HCT116 (cell line): ENCODE results near the gene TRERF1. TPM values are rescaled to one million over a fixed set of nuclear protein-coding genes. Genes with fewer than 3 reads are reported as not detected.

Experiments used
- ATAC-seq: fragments of 200-7000 bp; cut with Tn5 transposase; 2 replicates; pipeline ENCODE4 v1.9.1; 2020; ENCODE audit warnings: mild to moderate bottlenecking, moderate library complexity
- BruUV-seq: library from RNA; stranded (reverse); fragments of 400-500 nt; replicated peaks from 2 replicates; lab custom pipeline; 2021; lab: Mats Ljungman, UMichigan
- CTCF ChIA-PET: fragments of 300-600 bp; sonication (Branson Sonifier 250); formaldehyde crosslinking; loops from one replicate; lab custom pipeline; 2021; ENCODE audit warnings: antibody characterized with exemption; lab: Charles Lee
- POLR2A ChIA-PET: fragments of 300-600, 350-600 bp; sonication (Branson Sonifier 250); formaldehyde crosslinking; loops from one replicate; lab custom pipeline; 2021; ENCODE audit warnings: antibody characterized with exemption; lab: Charles Lee
- RAD21 ChIA-PET, 2 experiments: fragments of 300-600 bp; sonication (Branson Sonifier 250); formaldehyde crosslinking; loops; one replicate each; lab custom pipeline; 2023; ENCODE audit warnings: low total read pairs in 2 of 2; ENCODE audit not compliant: uncharacterized antibody in 2 of 2, unreplicated experiment in 2 of 2, low non-redundant PET in 1 of 2; lab: Charles Lee
- DNase-seq: peaks from one replicate; pipeline ENCODE4 v3.0.0-alpha.2; 2010; ENCODE audit warnings: low read depth, low spot score
- H2AFZ ChIP-seq: fragments of 200-600 bp; shearing (Covaris generic), sonication (generic); 2 replicates; pipeline ENCODE4 v1.6.1; 2017; ENCODE audit warnings: low read depth, mixed run types, mixed read lengths, antibody characterized with exemption, low read length; ENCODE audit not compliant: poor library complexity, severe bottlenecking
- H3K27ac ChIP-seq: 2 replicates; pipeline ENCODE4 v1.5.1; 2012; ENCODE audit warnings: low read depth, low read length
- H3K27me3 ChIP-seq: fragments of 200-600 bp; sonication (generic); 2 replicates; pipeline ENCODE4 v1.6.1; 2016; ENCODE audit warnings: mixed run types, low read length, mixed read lengths; ENCODE audit not compliant: insufficient read depth
- H3K36me3 ChIP-seq, 2 experiments: fragments of 200-500 bp in 1 of 2; fragments of 200-600 bp in 1 of 2; sonication (Bioruptor generic) in 1 of 2; sonication (generic) in 1 of 2; 2 replicates each; pipeline versions ENCODE4 v1.5.1 to v1.6.1; 2014 to 2016; ENCODE audit warnings: low read length in 2 of 2, inconsistent platforms in 1 of 2, mixed read lengths in 1 of 2, mixed run types in 1 of 2; ENCODE audit not compliant: insufficient read depth in 2 of 2, control insufficient read depth in 1 of 2
- H3K4me1 ChIP-seq, 2 experiments: fragments of 200-600 bp in 1 of 2; sonication (generic) in 1 of 2; 2 replicates each; pipeline versions ENCODE4 v1.5.1 to v1.6.1; 2012 to 2017; ENCODE audit warnings: low read length in 2 of 2, inconsistent platforms in 1 of 2, mild to moderate bottlenecking in 1 of 2, mixed read lengths in 1 of 2, mixed run types in 1 of 2, moderate library complexity in 1 of 2; ENCODE audit not compliant: insufficient read depth in 2 of 2, control insufficient read depth in 1 of 2
- H3K4me2 ChIP-seq: fragments of 200-600 bp; sonication (generic); 2 replicates; pipeline ENCODE4 v1.6.1; 2017; ENCODE audit warnings: mixed run types, low read length, mixed read lengths
- H3K4me3 ChIP-seq, 2 experiments: fragments of 200-600 bp in 1 of 2; sonication (generic) in 1 of 2; replicated peaks in 1 of 2; 2 replicates each; pipeline ENCODE4 v1.5.1; 2011 to 2016; ENCODE audit warnings: low read length in 2 of 2, control low read depth in 1 of 2, low read depth in 1 of 2, mild to moderate bottlenecking in 1 of 2, mixed read lengths in 1 of 2, mixed run types in 1 of 2
- H3K79me2 ChIP-seq: fragments of 200-600 bp; sonication (generic); 2 replicates; pipeline ENCODE4 v1.6.1; 2017; ENCODE audit warnings: mild to moderate bottlenecking, mixed run types, low read length, moderate library complexity, mixed read lengths; ENCODE audit not compliant: insufficient read depth
- H3K9ac ChIP-seq: fragments of 200-600 bp; sonication (generic); 2 replicates; pipeline ENCODE4 v1.6.1; 2016; ENCODE audit warnings: low read length, mixed read lengths
- H3K9me2 ChIP-seq: fragments of 200-600 bp; sonication (generic), shearing (Covaris generic); 2 replicates; pipeline ENCODE4 v1.6.1; 2017; ENCODE audit warnings: mixed run types, mild to moderate bottlenecking, moderate library complexity; ENCODE audit not compliant: insufficient read depth
- H3K9me3 ChIP-seq, 2 experiments: fragments of 200-500 bp in 1 of 2; fragments of 200-600 bp in 1 of 2; sonication (Bioruptor generic) in 1 of 2; sonication (generic) in 1 of 2; 2 replicates each; pipeline ENCODE4 v1.6.1; 2014 to 2017; ENCODE audit warnings: low read length in 2 of 2, mixed read lengths in 2 of 2, inconsistent platforms in 1 of 2, low read depth in 1 of 2, mild to moderate bottlenecking in 1 of 2, mixed run types in 1 of 2, moderate library complexity in 1 of 2; ENCODE audit not compliant: control insufficient read depth in 1 of 2, insufficient read depth in 1 of 2
- H4K20me1 ChIP-seq: fragments of 200-600 bp; sonication (generic), shearing (Covaris generic); 2 replicates; pipeline ENCODE4 v1.6.1; 2017; ENCODE audit warnings: mixed run types, mild to moderate bottlenecking, moderate library complexity; ENCODE audit not compliant: insufficient read depth
- ATF3 ChIP-seq: IDR thresholded peaks from 2 replicates; pipeline ENCODE4 v1.6.1; 2012
- CTCF ChIP-seq, 3 experiments: fragments of 200-600 bp in 1 of 3; sonication (generic) in 1 of 3; IDR thresholded peaks in 2 of 3; conservative IDR thresholded peaks in 1 of 3; 2 replicates each; pipeline ENCODE4 v1.5.1; 2012 to 2017; ENCODE audit warnings: low read depth in 2 of 3, low read length in 2 of 3, antibody characterized with exemption in 1 of 3, borderline replicate concordance in 1 of 3, control low read depth in 1 of 3, mild to moderate bottlenecking in 1 of 3, mixed read lengths in 1 of 3, mixed run types in 1 of 3, moderate library complexity in 1 of 3; ENCODE audit not compliant: insufficient read depth in 1 of 3
- ELF1 ChIP-seq: IDR thresholded peaks from 2 replicates; pipeline ENCODE4 v1.6.1; 2012; ENCODE audit warnings: low read depth, borderline replicate concordance
- EZH2 ChIP-seq: fragments of 200-600 bp; sonication (generic); IDR thresholded peaks from 2 replicates; pipeline ENCODE4 v1.6.1; 2017; ENCODE audit warnings: antibody characterized with exemption, mixed run types
- EZH2phosphoT487 ChIP-seq: fragments of 200-600 bp; IDR thresholded peaks from 2 replicates; pipeline ENCODE4 v1.6.1; 2018; ENCODE audit warnings: antibody characterized with exemption, borderline replicate concordance
- FOSL1 ChIP-seq: IDR thresholded peaks from 2 replicates; pipeline ENCODE4 v1.6.1; 2012; ENCODE audit warnings: low read depth
- JUND ChIP-seq: IDR thresholded peaks from 2 replicates; pipeline ENCODE4 v1.6.1; 2012
- POLR2AphosphoS5 ChIP-seq: IDR thresholded peaks from 2 replicates; pipeline ENCODE4 v1.6.1; 2011; ENCODE audit warnings: mild to moderate bottlenecking, low read depth, low read length, moderate library complexity
- SP1 ChIP-seq: IDR thresholded peaks from 2 replicates; pipeline ENCODE4 v1.6.1; 2012; ENCODE audit warnings: low read depth
- SRF ChIP-seq: IDR thresholded peaks from 2 replicates; pipeline ENCODE4 v1.6.1; 2012; ENCODE audit warnings: low read depth
- YY1 ChIP-seq: IDR thresholded peaks from 2 replicates; pipeline ENCODE4 v1.6.1; 2011; ENCODE audit warnings: low read length, low read depth, moderate library complexity, mild to moderate bottlenecking; ENCODE audit not compliant: insufficient replicate concordance; ENCODE audit errors: extremely low read depth
- ZNF274 ChIP-seq: fragments of 200-500 bp; sonication (Bioruptor generic); IDR thresholded peaks from 2 replicates; pipeline ENCODE4 v1.6.1; 2014; ENCODE audit warnings: mild to moderate bottlenecking, low read depth, low read length, inconsistent platforms
- intact Hi-C: fragments of 100-400 bp; cut with micrococcal nuclease; formaldehyde crosslinking; loops from 2 replicates; pipeline ENCODE4 v1.10.0; 2022
- total RNA-seq: library from RNA; stranded (reverse); gene quantifications from one replicate; pipeline ENCODE4 v1.2.1, GENCODE V29; 2021; ENCODE audit not compliant: unreplicated experiment
- TF ChIP-seq, protein P1 (sequence below): IDR thresholded peaks from 2 replicates; pipeline ENCODE4 v1.6.1; 2012; ENCODE audit warnings: low read depth
- TF ChIP-seq, protein P2 (sequence below): IDR thresholded peaks from 2 replicates; pipeline ENCODE4 v1.6.1; 2012

Gene TRERF1
- total RNA-seq, 1 experiment from 2014 or later, result 12.4 TPM

GRCh38 chr6:42401613-42401951 lies 50.1 kb downstream of the TRERF1 start:
- peak overlapping the region; percentile 86; the same call in 1 of the 2 replicates for H3K27ac ChIP-seq
- no peak overlapping the region for H3K4me3 ChIP-seq
- DNase-seq, result no peak
- no peaks in the 10 kb centered on the region for H3K9me2 ChIP-seq
- ATAC-seq, result no peak
- H2AFZ ChIP-seq, result no peak overlapping the region
- H3K4me1 ChIP-seq, result peaks cover 48 to 55% of the 10 kb centered on the region in 2 experiments
- POLR2A ChIA-PET, result no interaction called here
- intact Hi-C loops, result no loop called here
- H4K20me1 ChIP-seq, result no peaks in the 10 kb centered on the region
- no peaks in the 10 kb centered on the region for H3K36me3 ChIP-seq
- CTCF ChIA-PET, result interaction anchor here (1.8 kb wide), 1 partner anchor 146 kb away, joined by 7 read pairs; no protein-coding TSS in a partner anchor
- TF ChIP-seq YY1 (no peak), CTCF (IDR thresholded peaks at IDR 0.05 in 2 of 3, conservative IDR thresholded peaks at IDR 0.05 in 1 of 3; ENCODE audit: borderline replicate concordance in 1 of 3, insufficient read depth in 1 of 3, low read depth in 2 of 3, low read length in 2 of 3) (no peak), EZH2phosphoT487 (no peak), ELF1 (no peak), POLR2AphosphoS5 (no peak), FOSL1 (no peak), ZNF274 (no peak), SP1 (no peak), JUND (no peak), ATF3 (no peak), SRF (no peak), EZH2 (no peak)
- TF ChIP-seq, protein P1, sequence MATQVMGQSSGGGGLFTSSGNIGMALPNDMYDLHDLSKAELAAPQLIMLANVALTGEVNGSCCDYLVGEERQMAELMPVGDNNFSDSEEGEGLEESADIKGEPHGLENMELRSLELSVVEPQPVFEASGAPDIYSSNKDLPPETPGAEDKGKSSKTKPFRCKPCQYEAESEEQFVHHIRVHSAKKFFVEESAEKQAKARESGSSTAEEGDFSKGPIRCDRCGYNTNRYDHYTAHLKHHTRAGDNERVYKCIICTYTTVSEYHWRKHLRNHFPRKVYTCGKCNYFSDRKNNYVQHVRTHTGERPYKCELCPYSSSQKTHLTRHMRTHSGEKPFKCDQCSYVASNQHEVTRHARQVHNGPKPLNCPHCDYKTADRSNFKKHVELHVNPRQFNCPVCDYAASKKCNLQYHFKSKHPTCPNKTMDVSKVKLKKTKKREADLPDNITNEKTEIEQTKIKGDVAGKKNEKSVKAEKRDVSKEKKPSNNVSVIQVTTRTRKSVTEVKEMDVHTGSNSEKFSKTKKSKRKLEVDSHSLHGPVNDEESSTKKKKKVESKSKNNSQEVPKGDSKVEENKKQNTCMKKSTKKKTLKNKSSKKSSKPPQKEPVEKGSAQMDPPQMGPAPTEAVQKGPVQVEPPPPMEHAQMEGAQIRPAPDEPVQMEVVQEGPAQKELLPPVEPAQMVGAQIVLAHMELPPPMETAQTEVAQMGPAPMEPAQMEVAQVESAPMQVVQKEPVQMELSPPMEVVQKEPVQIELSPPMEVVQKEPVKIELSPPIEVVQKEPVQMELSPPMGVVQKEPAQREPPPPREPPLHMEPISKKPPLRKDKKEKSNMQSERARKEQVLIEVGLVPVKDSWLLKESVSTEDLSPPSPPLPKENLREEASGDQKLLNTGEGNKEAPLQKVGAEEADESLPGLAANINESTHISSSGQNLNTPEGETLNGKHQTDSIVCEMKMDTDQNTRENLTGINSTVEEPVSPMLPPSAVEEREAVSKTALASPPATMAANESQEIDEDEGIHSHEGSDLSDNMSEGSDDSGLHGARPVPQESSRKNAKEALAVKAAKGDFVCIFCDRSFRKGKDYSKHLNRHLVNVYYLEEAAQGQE, result no peak
- TF ChIP-seq, protein P2, sequence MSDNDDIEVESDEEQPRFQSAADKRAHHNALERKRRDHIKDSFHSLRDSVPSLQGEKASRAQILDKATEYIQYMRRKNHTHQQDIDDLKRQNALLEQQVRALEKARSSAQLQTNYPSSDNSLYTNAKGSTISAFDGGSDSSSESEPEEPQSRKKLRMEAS, result no peak
- peaks cover 5% of the 10 kb centered on the region for H3K79me2 ChIP-seq
- no peak overlapping the region for H3K9ac ChIP-seq
- no TSS peak for BruUV-seq
- RAD21 ChIA-PET, result no interaction called here
- no peaks in the 10 kb centered on the region for H3K9me3 ChIP-seq
- no peaks in the 10 kb centered on the region for H3K27me3 ChIP-seq
- peak overlapping the region; percentile 77 for H3K4me2 ChIP-seq
